H1 (cell line): ENCODE measurements around the gene HS1BP3. TPM values are rescaled to one million over a fixed set of nuclear protein-coding genes. Genes with fewer than 3 reads are reported as not detected.

Experiments used
- CTCF ChIA-PET: fragments of 300-600 bp; sonication (Branson Sonifier 250); formaldehyde crosslinking; loops from one replicate; lab custom pipeline; 2021; ENCODE audit not compliant: partially characterized antibody; lab: Charles Lee
- POLR2A ChIA-PET: fragments of 300-600 bp; sonication (Branson Sonifier 250); formaldehyde crosslinking; loops from one replicate; lab custom pipeline; 2021; ENCODE audit warnings: inconsistent platforms; ENCODE audit not compliant: partially characterized antibody; lab: Charles Lee
- DNase-seq, 2 experiments: peaks; one replicate each; pipeline versions ENCODE4 v3.0.0 to v3.0.0-alpha.2; 2010 to 2022; ENCODE audit warnings: low spot score in 2 of 2, low read depth in 1 of 2, mixed read lengths in 1 of 2
- FAIRE-seq: peaks from 2 replicates; lab custom pipeline; 2011; peaks lifted over from hg19 to GRCh38; lab: Jason Lieb, UNC
- H2AFZ ChIP-seq: 2 replicates; pipeline ENCODE4 v1.8.1; 2012; ENCODE audit warnings: low read length, inconsistent platforms
- H2AK5ac ChIP-seq: 2 replicates; pipeline ENCODE4 v1.6.1; 2013; ENCODE audit warnings: low read depth, low read length
- H2BK120ac ChIP-seq: replicated peaks from 2 replicates; pipeline ENCODE3; 2013; ENCODE audit warnings: low read depth, low read length, inconsistent platforms
- H2BK12ac ChIP-seq: 2 replicates; pipeline ENCODE4 v1.6.1; 2013; ENCODE audit warnings: low read depth, low read length
- H2BK15ac ChIP-seq: 2 replicates; pipeline ENCODE4 v1.6.1; 2013; ENCODE audit warnings: low read length
- H2BK20ac ChIP-seq: 2 replicates; pipeline ENCODE4 v1.6.1; 2013; ENCODE audit warnings: low read length
- H2BK5ac ChIP-seq: 2 replicates; pipeline ENCODE4 v1.6.1; 2013; ENCODE audit warnings: low read depth, low read length
- H3K14ac ChIP-seq: 2 replicates; pipeline ENCODE4 v1.6.1; 2013; ENCODE audit warnings: inconsistent platforms; ENCODE audit not compliant: insufficient read length
- H3K18ac ChIP-seq: 2 replicates; pipeline ENCODE4 v1.6.1; 2013; ENCODE audit warnings: low read length; ENCODE audit errors: extremely low read depth
- H3K23ac ChIP-seq: 2 replicates; pipeline ENCODE4 v1.6.1; 2013; ENCODE audit warnings: inconsistent platforms; ENCODE audit not compliant: insufficient read length
- H3K23me2 ChIP-seq: 2 replicates; pipeline ENCODE4 v1.6.1; 2013; ENCODE audit warnings: low read depth, low read length
- H3K27ac ChIP-seq: 2 replicates; pipeline ENCODE4 v1.6.1; 2011; ENCODE audit warnings: low read depth, low read length, inconsistent platforms
- H3K27me3 ChIP-seq, 4 experiments: replicated peaks in 1 of 4; 1 replicate in 1 of 4; 2 replicates in 3 of 4; pipeline versions ENCODE4 v1.6.1 to v1.8.1; 2011 to 2013; ENCODE audit warnings: low read length in 3 of 4, mild to moderate bottlenecking in 3 of 4, inconsistent platforms in 2 of 4, mixed read lengths in 2 of 4, moderate library complexity in 1 of 4; ENCODE audit not compliant: control insufficient read depth in 3 of 4, insufficient read depth in 3 of 4; ENCODE audit errors: extremely low read depth in 1 of 4
- H3K36me3 ChIP-seq, 4 experiments: 2 replicates each; pipeline versions ENCODE4 v1.6.1 to v1.8.1; 2011 to 2013; ENCODE audit warnings: mild to moderate bottlenecking in 4 of 4, low read length in 3 of 4, moderate library complexity in 2 of 4, control low read depth in 1 of 4, inconsistent platforms in 1 of 4; ENCODE audit not compliant: insufficient read depth in 4 of 4, control insufficient read depth in 2 of 4
- H3K4ac ChIP-seq: replicated peaks from 2 replicates; pipeline ENCODE3; 2013; ENCODE audit warnings: low read length, low read depth, mixed read lengths, inconsistent platforms; ENCODE audit not compliant: insufficient read length
- H3K4me1 ChIP-seq, 4 experiments: replicated peaks in 1 of 4; 1 replicate in 1 of 4; 2 replicates in 3 of 4; pipeline versions ENCODE4 v1.6.1 to v1.8.1; 2011 to 2013; ENCODE audit warnings: low read length in 3 of 4, inconsistent platforms in 2 of 4, mixed read lengths in 1 of 4; ENCODE audit not compliant: insufficient read depth in 4 of 4, control insufficient read depth in 3 of 4
- H3K4me2 ChIP-seq, 2 experiments: 2 replicates each; pipeline versions ENCODE4 v1.6.1 to v1.8.1; 2011 to 2013; ENCODE audit warnings: low read depth in 2 of 2, low read length in 2 of 2, control low read depth in 1 of 2, inconsistent platforms in 1 of 2, mild to moderate bottlenecking in 1 of 2; ENCODE audit not compliant: insufficient read depth in 1 of 2
- H3K4me3 ChIP-seq, 4 experiments: fragments of 200-600, 300-600 bp in 1 of 4; sonication (generic), shearing (Covaris generic), sonication (Bioruptor Twin) in 1 of 4; 2 replicates each; pipeline versions ENCODE4 v1.5.1 to v1.8.1; 2011 to 2016; ENCODE audit warnings: low read length in 4 of 4, low read depth in 3 of 4, control low read depth in 2 of 4, inconsistent platforms in 2 of 4, mild to moderate bottlenecking in 2 of 4, mixed read lengths in 1 of 4, moderate library complexity in 1 of 4; ENCODE audit not compliant: insufficient read depth in 2 of 4; ENCODE audit errors: extremely low read depth in 1 of 4
- H3K56ac ChIP-seq: replicated peaks from 2 replicates; pipeline ENCODE3; 2013; ENCODE audit warnings: low read depth, mild to moderate bottlenecking, mixed read lengths, low read length, inconsistent platforms; ENCODE audit not compliant: insufficient read length
- H3K79me1 ChIP-seq: 2 replicates; pipeline ENCODE4 v1.6.1; 2013; ENCODE audit warnings: low read depth, low read length, control low read depth
- H3K79me2 ChIP-seq, 2 experiments: 2 replicates each; pipeline versions ENCODE4 v1.6.1 to v1.8.1; 2012 to 2013; ENCODE audit warnings: low read length in 2 of 2, mild to moderate bottlenecking in 2 of 2, inconsistent platforms in 1 of 2; ENCODE audit not compliant: insufficient read depth in 2 of 2, control insufficient read depth in 1 of 2
- H3K9ac ChIP-seq, 4 experiments: replicated peaks in 1 of 4; 1 replicate in 1 of 4; 2 replicates in 3 of 4; pipeline versions ENCODE4 v1.6.1 to v1.8.1; 2011 to 2013; ENCODE audit warnings: low read depth in 3 of 4, low read length in 3 of 4, control low read depth in 2 of 4, mild to moderate bottlenecking in 2 of 4, moderate library complexity in 2 of 4, inconsistent platforms in 1 of 4; ENCODE audit errors: extremely low read depth in 1 of 4
- H3K9me3 ChIP-seq, 2 experiments: 2 replicates each; pipeline versions ENCODE4 v1.6.1 to v1.8.1; 2012 to 2013; ENCODE audit warnings: mild to moderate bottlenecking in 2 of 2, moderate library complexity in 2 of 2, control low read depth in 1 of 2, inconsistent platforms in 1 of 2, low read depth in 1 of 2, low read length in 1 of 2, mixed read lengths in 1 of 2; ENCODE audit not compliant: insufficient read depth in 2 of 2
- H4K20me1 ChIP-seq, 2 experiments: replicated peaks in 1 of 2; 2 replicates each; pipeline versions ENCODE3 to v1.8.1; 2011 to 2013; ENCODE audit warnings: inconsistent platforms in 2 of 2, low read length in 2 of 2, mild to moderate bottlenecking in 1 of 2; ENCODE audit not compliant: insufficient read depth in 2 of 2, control insufficient read depth in 1 of 2
- H4K5ac ChIP-seq: 2 replicates; pipeline ENCODE4 v1.6.1; 2013; ENCODE audit warnings: low read length, low read depth, mixed read lengths, inconsistent platforms; ENCODE audit not compliant: insufficient read length
- H4K8ac ChIP-seq: 2 replicates; pipeline ENCODE4 v1.8.0; 2013; ENCODE audit warnings: mild to moderate bottlenecking, moderate library complexity, low read length, inconsistent platforms; ENCODE audit not compliant: insufficient read depth; ENCODE audit errors: extremely low read depth
- H4K91ac ChIP-seq: replicated peaks from 2 replicates; pipeline ENCODE3; 2013; ENCODE audit warnings: low read length, mixed read lengths, inconsistent platforms; ENCODE audit not compliant: insufficient read length
- CTCF ChIP-seq, 3 experiments: IDR thresholded peaks; 1 replicate in 2 of 3; 2 replicates in 1 of 3; pipeline versions ENCODE4 v1.5.1 to v1.6.1; 2011; ENCODE audit warnings: low read length in 3 of 3, mild to moderate bottlenecking in 3 of 3, inconsistent platforms in 2 of 3, low read depth in 1 of 3, moderate library complexity in 1 of 3; ENCODE audit not compliant: insufficient read depth in 1 of 3; ENCODE audit errors: control extremely low read depth in 1 of 3
- RAD21 ChIP-seq, 2 experiments: IDR thresholded peaks in 1 of 2; conservative IDR thresholded peaks in 1 of 2; 2 replicates each; pipeline ENCODE4 v1.6.1; 2011; ENCODE audit warnings: low read depth in 2 of 2, low read length in 2 of 2, improper control_type of control experiment in 1 of 2, inconsistent platforms in 1 of 2, mild to moderate bottlenecking in 1 of 2, moderate library complexity in 1 of 2
- RXRA ChIP-seq: IDR thresholded peaks from 2 replicates; pipeline ENCODE4 v1.6.1; 2011; ENCODE audit warnings: low read depth, mild to moderate bottlenecking, low read length, moderate library complexity; ENCODE audit not compliant: insufficient read depth
- WGBS, 2 experiments: shearing (Covaris generic) in 1 of 2; methylation state at CpG; one replicate each; pipeline versions ENCODE4 v1.1.6 to v1.1.7; 2013 to 2015; ENCODE audit warnings: low lambda C conversion rate in 2 of 2, mixed read lengths in 2 of 2, inconsistent platforms in 1 of 2, low coverage in 1 of 2, missing lambda C conversion rate in 1 of 2; ENCODE audit not compliant: insufficient replicate concordance in 2 of 2, insufficient coverage in 1 of 2, insufficient read length in 1 of 2; ENCODE audit errors: extremely low coverage in 1 of 2, missing lambda C conversion rate in 1 of 2; 5-methylcytosine and 5-hydroxymethylcytosine counted together
- polyA plus RNA-seq, 7 experiments: library from polyadenylated mRNA; depleted of rRNA in 3 of 7; stranded (reverse) in 5 of 7; unstranded in 2 of 7; fragments of >200 nt in 5 of 7; fragments of 200-250 nt in 2 of 7; gene quantifications; 1 replicate in 5 of 7; 2 replicates in 1 of 7; 4 replicates in 1 of 7; pipeline versions ENCODE4 v1.2.1 to v1.2.3, GENCODE V29; 2011 to 2013; ENCODE audit warnings: missing spikeins in 2 of 7, mixed read lengths in 2 of 7
- total RNA-seq: library from RNA; stranded (reverse); fragmentation: NEBNext Ultra II Directional; extraction: Animal tissue kit (Norgen Biotek cat#: 25700); gene quantifications from 2 replicates; pipeline ENCODE4 v1.2.1, GENCODE V29; 2021

The HS1BP3 gene
- total and polyA plus RNA-seq, 2 of the 8 experiments (the other 6 are each of a cell fraction or from before 2014, with no cell fraction given), result 11.1 to 11.3 TPM

GRCh38 chr2:20617892-20618467 is 32.9 kb downstream of the HS1BP3 start:
- peaks cover 0 to 2% of the 10 kb centered on the region in 2 experiments for H4K20me1 ChIP-seq
- DNase-seq (no peak), FAIRE-seq (no peak)
- H3K9me3 ChIP-seq, result no peaks in the 10 kb centered on the region
- POLR2A ChIA-PET, result interaction anchor here (1.4 to 1.6 kb wide), 3 partner anchors 9 to 170 kb away, joined by 3 to 8 read pairs (median 3); partner anchors contain the start of gene RHOB
- H2AK5ac ChIP-seq, result no peak overlapping the region
- no peaks in the 10 kb centered on the region for H3K23me2 ChIP-seq
- no peaks in the 10 kb centered on the region; a peak in 1 of 7 replicates for H3K27me3 ChIP-seq
- no peak overlapping the region for H2AFZ ChIP-seq
- H2BK20ac ChIP-seq, result no peak overlapping the region
- peaks cover 0 to under 1% (median 0%) of the 10 kb centered on the region in 4 experiments; a peak in 1 of 8 replicates for H3K36me3 ChIP-seq
- no peak overlapping the region for H3K4me2 ChIP-seq
- CTCF ChIA-PET, result interaction anchor here (0.6 to 7.8 kb wide), 26 partner anchors 8 to 420 kb away, joined by 3 to 116 read pairs (median 4); no protein-coding TSS in a partner anchor
- H3K4ac ChIP-seq, result no peak overlapping the region
- no peak overlapping the region for H4K91ac ChIP-seq
- H3K27ac ChIP-seq, result no peak overlapping the region
- H2BK12ac ChIP-seq, result no peak overlapping the region
- H3K56ac ChIP-seq, result no peak overlapping the region
- no peak overlapping the region for H3K18ac ChIP-seq
- no peak overlapping the region for H4K8ac ChIP-seq
- H3K4me3 ChIP-seq, result no peak overlapping the region
- H4K5ac ChIP-seq, result no peak overlapping the region
- H2BK15ac ChIP-seq, result no peak overlapping the region
- TF ChIP-seq CTCF (IDR thresholded peaks at IDR 0.05; ENCODE audit: control extremely low read depth in 1 of 3, insufficient read depth in 1 of 3, low read depth in 1 of 3, low read length in 3 of 3) (peak in 2 of 3 experiments; percentile 7 to 24; a peak in 2 of 4 replicates), RXRA (no peak), RAD21 (IDR thresholded peaks at IDR 0.05 in 1 of 2, conservative IDR thresholded peaks at IDR 0.05 in 1 of 2; ENCODE audit: low read depth in 2 of 2, low read length in 2 of 2) (peak in 1 of 2 experiments; percentile 16; a peak in 1 of 4 replicates)
- no peaks in the 10 kb centered on the region for H3K79me1 ChIP-seq
- WGBS, 2 experiments, result 79% methylated on average over 12 of the region's 14 CpGs; no CpG with 5 or more reads in 1 of the 2 experiments
- H3K79me2 ChIP-seq, result no peaks in the 10 kb centered on the region
- peaks cover 0 to 20% (median 14%) of the 10 kb centered on the region in 4 experiments; a peak in 6 of 7 replicates for H3K4me1 ChIP-seq
- H3K9ac ChIP-seq, result no peak overlapping the region
- H3K23ac ChIP-seq, result no peak overlapping the region
- H3K14ac ChIP-seq, result no peak overlapping the region
- H2BK5ac ChIP-seq, result no peak overlapping the region
- H2BK120ac ChIP-seq, result no peak overlapping the region
